ENCODE data around the gene ABCG2. TPM values are rescaled to one million over a fixed set of nuclear protein-coding genes. Genes with fewer than 3 reads are reported as not detected.

Gene ABCG2
- polyA plus RNA-seq, 1 donor (not counting 4 experiments of a cell fraction or from before 2014, with no cell fraction given): 5.3 TPM

DNA sequence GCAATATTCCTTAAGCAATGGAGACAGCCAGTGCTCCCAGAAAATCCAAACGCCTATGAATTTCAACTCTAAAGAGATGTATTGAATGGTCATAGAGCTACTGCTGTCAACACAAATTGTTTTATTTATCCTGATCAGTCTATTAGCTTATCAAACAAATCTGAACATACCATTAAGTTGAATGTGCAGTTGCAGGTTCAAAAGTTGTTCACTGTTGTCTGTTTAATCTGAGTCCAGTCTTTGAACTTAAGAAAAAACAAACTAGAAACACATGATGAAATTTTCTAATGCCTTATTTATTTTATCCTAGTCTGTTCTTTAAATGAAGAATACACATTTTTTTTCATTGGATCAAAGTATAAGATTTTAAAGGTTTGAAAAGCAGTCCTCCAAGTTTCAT is 77.8 kb downstream of the ABCG2 start:
- no peaks in the 10 kb centered on the region for H3K4me1 ChIP-seq (ENCODE audit: control insufficient read depth, extremely low read depth, insufficient read depth, low read length)
- H3K9ac ChIP-seq (ENCODE audit: control insufficient read depth, extremely low read depth, insufficient read depth, low read length): no peak overlapping the region
- dilution Hi-C loops (cut with MboI; ENCODE audit: extremely low pct_ligation_motif_present, low sequenced_read_pairs): no loop called here
- DNase-seq (ENCODE audit: low read depth, low spot score) (no peak), FAIRE-seq (no peak)
- no peaks in the 10 kb centered on the region for H3K79me2 ChIP-seq (ENCODE audit: control insufficient read depth, insufficient read depth, low read length)
- H4K20me1 ChIP-seq (ENCODE audit: control insufficient read depth, extremely low read depth, insufficient read depth, low read length): no peaks in the 10 kb centered on the region
- H3K27me3 ChIP-seq (ENCODE audit: control insufficient read depth, extremely low read depth, insufficient read depth, low read length): no peaks in the 10 kb centered on the region
- H3K9me3 ChIP-seq (ENCODE audit: control insufficient read depth, low read depth, low read length): no peaks in the 10 kb centered on the region
- H3K9me1 ChIP-seq (ENCODE audit: control insufficient read depth, extremely low read depth, insufficient read depth, low read length): no peaks in the 10 kb centered on the region
- H3K36me3 ChIP-seq (ENCODE audit: control insufficient read depth in 2 of 2, extremely low read depth in 1 of 2, insufficient read depth in 2 of 2, low read length in 2 of 2): peaks cover 0 to 4% of the 10 kb centered on the region in 2 experiments
- H3K4me2 ChIP-seq (ENCODE audit: control insufficient read depth, extremely low read depth, insufficient read depth, low read depth, low read length): no peak overlapping the region
- no peak overlapping the region for H3K27ac ChIP-seq (ENCODE audit: control insufficient read depth, insufficient read depth, low read length)
- H3K4me3 ChIP-seq (ENCODE audit: control insufficient read depth in 2 of 3, extremely low read depth in 1 of 3, insufficient read depth in 2 of 3, low read depth in 1 of 3, low read length in 3 of 3): no peak overlapping the region
- no peak overlapping the region for H2AFZ ChIP-seq (ENCODE audit: control insufficient read depth, low read length)
- TF ChIP-seq, protein P1, sequence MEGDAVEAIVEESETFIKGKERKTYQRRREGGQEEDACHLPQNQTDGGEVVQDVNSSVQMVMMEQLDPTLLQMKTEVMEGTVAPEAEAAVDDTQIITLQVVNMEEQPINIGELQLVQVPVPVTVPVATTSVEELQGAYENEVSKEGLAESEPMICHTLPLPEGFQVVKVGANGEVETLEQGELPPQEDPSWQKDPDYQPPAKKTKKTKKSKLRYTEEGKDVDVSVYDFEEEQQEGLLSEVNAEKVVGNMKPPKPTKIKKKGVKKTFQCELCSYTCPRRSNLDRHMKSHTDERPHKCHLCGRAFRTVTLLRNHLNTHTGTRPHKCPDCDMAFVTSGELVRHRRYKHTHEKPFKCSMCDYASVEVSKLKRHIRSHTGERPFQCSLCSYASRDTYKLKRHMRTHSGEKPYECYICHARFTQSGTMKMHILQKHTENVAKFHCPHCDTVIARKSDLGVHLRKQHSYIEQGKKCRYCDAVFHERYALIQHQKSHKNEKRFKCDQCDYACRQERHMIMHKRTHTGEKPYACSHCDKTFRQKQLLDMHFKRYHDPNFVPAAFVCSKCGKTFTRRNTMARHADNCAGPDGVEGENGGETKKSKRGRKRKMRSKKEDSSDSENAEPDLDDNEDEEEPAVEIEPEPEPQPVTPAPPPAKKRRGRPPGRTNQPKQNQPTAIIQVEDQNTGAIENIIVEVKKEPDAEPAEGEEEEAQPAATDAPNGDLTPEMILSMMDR (optimal IDR thresholded peaks at IDR 0.05 in 1 of 3, IDR thresholded peaks at IDR 0.05 in 1 of 3, conservative IDR thresholded peaks at IDR 0.05 in 1 of 3; ENCODE audit: extremely low read depth in 1 of 3, insufficient read depth in 2 of 3, low read length in 3 of 3): no peak
- TF ChIP-seq EZH2 (IDR thresholded peaks at IDR 0.05; ENCODE audit: low read length): no peak

DNA sequence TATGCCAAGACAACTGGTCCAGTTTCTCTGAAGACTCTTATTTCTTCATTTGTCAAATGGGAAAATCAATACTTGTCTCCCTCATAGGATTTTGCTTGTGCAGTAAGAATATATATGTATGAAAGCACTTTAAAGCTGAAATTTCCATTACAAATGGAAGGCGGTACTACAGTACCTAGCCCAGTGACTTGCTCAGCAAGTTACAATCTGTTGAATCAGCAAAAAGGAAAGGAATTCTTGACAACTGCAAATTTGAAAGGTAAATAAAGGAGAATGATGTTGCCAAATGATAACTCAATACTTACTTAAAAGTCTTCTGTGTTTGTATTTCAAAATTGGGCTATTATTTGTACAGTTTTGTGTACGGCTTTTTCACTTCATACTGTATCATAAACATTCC is 79.9 kb downstream of the ABCG2 start:
- Histone ChIP-seq H3K4me1 (ENCODE audit: control insufficient read depth, extremely low read depth, insufficient read depth, low read length) (no peaks in the 10 kb centered on the region), H3K27me3 (ENCODE audit: control insufficient read depth, extremely low read depth, insufficient read depth, low read length) (no peaks in the 10 kb centered on the region), H3K9me3 (ENCODE audit: control insufficient read depth, low read depth, low read length) (no peaks in the 10 kb centered on the region), H3K4me2 (ENCODE audit: control insufficient read depth, extremely low read depth, insufficient read depth, low read depth, low read length) (no peak overlapping the region), H4K20me1 (ENCODE audit: control insufficient read depth, extremely low read depth, insufficient read depth, low read length) (no peaks in the 10 kb centered on the region), H3K9ac (ENCODE audit: control insufficient read depth, extremely low read depth, insufficient read depth, low read length) (no peak overlapping the region), H3K9me1 (ENCODE audit: control insufficient read depth, extremely low read depth, insufficient read depth, low read length) (no peaks in the 10 kb centered on the region), H3K79me2 (ENCODE audit: control insufficient read depth, insufficient read depth, low read length) (no peaks in the 10 kb centered on the region), H3K36me3 (ENCODE audit: control insufficient read depth in 2 of 2, extremely low read depth in 1 of 2, insufficient read depth in 2 of 2, low read length in 2 of 2) (peaks cover 4 to 6% of the 10 kb centered on the region in 2 experiments), H3K4me3 (ENCODE audit: control insufficient read depth in 2 of 3, extremely low read depth in 1 of 3, insufficient read depth in 2 of 3, low read depth in 1 of 3, low read length in 3 of 3) (no peak overlapping the region), H3K27ac (ENCODE audit: control insufficient read depth, insufficient read depth, low read length) (no peak overlapping the region), H2AFZ (ENCODE audit: control insufficient read depth, low read length) (no peak overlapping the region)
- no peak for DNase-seq (ENCODE audit: low read depth, low spot score)
- TF ChIP-seq EZH2 (IDR thresholded peaks at IDR 0.05; ENCODE audit: low read length): no peak
- TF ChIP-seq, protein P1 (optimal IDR thresholded peaks at IDR 0.05 in 1 of 3, IDR thresholded peaks at IDR 0.05 in 1 of 3, conservative IDR thresholded peaks at IDR 0.05 in 1 of 3; ENCODE audit: extremely low read depth in 1 of 3, insufficient read depth in 2 of 3, low read length in 3 of 3): no peak
- FAIRE-seq: no peak
- dilution Hi-C loops (cut with MboI; ENCODE audit: extremely low pct_ligation_motif_present, low sequenced_read_pairs): no loop called here

Data from keratinocyte (primary cell).